ENCODE data around the gene LRRC61.
A peak's percentile ranks its signal among the peaks of the same experiment; 100 is the strongest.

Gene LRRC61

DNA sequence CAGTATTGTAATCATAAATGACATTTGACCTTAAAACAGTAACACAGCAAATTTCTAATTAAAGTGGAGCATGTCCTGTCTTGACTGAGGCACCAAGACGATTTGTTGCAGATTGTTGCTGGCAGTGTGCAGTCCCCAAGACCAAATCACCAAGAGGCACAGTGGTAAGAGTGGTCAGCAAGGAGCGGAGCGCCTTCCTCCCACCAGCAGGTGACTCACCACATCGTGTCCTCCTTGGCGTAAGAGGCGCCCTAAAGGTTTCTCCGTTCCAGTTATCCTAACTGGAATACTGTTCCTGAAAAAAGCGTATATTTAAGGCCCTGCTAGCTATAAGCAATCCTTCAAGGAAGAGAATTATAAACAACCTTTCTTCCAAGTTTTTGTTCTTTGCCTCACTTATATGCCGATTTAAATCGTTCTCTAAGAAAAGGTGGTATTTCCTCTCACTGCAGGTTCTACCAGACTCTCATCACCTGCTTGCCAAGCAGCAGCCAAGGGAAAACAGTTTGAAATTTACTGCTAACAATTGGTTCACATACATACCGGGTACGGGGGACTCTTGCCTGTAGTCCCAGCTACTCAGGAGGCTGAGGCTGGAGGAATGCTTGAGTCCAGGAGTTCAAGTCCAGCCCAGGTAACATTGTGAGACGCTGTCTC, 34.7 kb downstream of the LRRC61 start:
- no peak for DNase-seq

- DNase-seq = no peak
Observed at GRCh38 chr7:150358433-150358832, 35.3 kb downstream of the LRRC61 start.

DNA sequence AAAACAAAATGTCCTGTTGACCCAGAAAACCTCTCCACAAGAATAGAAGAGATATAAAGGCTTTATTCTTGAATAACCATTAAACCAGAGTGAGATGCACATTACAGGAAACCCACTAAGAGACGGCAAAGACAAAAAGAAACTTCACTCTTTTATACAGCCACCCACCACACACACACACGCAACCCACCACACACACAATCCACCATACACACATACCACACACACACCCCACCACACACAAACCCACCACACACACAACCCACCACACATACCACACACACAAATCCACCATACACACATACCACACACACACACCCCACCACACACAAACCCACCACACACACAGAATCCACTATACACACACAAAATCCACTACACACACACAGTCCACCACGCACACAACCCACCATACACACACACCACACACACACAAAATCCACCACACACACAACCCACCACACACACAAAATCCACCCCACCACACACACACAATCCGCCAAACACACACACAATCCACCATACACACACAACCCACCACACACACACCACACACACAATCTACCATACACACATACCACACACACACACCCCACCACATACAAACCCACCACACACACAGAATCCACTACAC, 36.0 kb downstream of the LRRC61 start:
- no peak for DNase-seq

DNA sequence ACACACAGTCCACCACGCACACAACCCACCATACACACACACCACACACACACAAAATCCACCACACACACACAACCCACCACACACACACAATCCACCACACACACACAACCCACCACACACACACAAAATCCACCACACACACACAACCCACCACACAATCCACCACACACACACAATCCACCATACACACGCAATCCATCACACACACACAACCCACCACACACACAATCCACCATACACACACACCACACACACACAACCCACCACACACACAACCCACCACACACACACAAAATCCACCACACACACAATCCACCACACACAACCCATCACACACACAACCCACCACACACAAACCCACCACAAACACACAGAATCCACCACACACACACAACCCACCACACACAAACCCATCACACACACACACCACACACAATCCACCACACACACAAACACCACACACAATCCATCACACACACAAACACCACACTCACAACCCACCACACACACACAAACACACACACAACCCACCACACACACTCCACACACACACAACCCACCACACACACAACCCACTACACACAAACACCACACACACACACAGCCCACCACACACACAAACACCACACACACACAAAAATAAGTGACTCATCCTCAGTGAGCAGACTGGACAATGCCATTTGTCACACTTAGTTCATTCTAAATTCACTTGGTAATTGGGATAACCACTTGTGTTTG, 36.6 kb downstream of the LRRC61 start:
- no peak for DNase-seq

DNA sequence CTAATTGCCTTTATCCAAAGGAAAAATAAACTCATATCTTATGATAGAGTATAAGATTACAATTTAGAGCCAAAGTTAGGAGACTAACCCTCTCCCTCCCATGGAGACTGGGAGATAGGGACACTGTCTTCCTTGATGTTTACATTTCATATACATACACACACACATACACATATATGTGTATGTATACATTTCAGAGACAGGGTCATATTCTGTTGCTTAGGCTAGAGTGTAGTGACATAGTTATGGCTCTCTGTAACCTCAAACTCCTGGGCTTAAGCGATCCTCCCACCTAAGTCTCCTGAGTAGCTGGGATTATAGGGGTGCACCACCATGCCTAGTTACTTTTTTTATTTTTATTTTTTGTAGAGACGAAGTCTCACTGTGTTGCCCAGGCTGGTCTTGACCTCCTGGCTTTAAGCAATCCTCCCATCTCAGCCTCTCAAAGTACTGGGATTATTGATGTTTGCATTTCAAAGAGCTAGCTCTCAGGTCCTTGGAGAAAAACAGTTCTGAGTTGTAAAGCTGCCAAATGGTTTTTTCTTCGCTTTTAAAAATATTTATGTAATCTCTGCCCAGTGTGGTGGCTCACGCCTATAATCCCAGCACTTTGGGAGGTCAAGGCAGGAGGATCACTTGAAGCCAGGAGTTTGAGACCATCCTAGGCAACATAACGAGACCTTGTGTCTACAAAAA, 37.4 kb downstream of the LRRC61 start:
- DNase-seq = no peak

- no peak for DNase-seq
Observed at GRCh38 chr7:150361402-150361801, 38.2 kb downstream of the LRRC61 start.

GRCh38 chr7:150361807-150362621, 38.9 kb downstream of the LRRC61 start:
- no peak for DNase-seq

DNA sequence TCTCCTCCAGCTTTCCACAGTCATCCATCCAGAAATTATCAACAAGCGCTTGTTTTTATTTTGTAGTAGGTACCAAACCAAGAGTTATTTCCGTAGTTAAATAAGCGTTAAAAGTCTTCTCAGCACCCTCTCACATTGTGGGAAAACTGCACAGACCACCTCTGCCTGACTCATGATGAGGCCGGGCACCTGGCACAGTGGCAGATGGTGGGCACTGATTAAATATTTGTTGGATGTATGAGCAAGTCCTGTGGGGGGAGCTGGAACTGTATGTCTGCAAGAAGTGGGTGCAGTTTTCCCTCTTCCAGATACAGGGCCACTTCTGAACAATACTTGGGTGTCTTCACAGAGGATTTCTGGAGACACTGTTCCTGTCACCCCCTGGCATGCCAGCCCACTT, 40.2 kb downstream of the LRRC61 start:
- no peak for DNase-seq

DNA sequence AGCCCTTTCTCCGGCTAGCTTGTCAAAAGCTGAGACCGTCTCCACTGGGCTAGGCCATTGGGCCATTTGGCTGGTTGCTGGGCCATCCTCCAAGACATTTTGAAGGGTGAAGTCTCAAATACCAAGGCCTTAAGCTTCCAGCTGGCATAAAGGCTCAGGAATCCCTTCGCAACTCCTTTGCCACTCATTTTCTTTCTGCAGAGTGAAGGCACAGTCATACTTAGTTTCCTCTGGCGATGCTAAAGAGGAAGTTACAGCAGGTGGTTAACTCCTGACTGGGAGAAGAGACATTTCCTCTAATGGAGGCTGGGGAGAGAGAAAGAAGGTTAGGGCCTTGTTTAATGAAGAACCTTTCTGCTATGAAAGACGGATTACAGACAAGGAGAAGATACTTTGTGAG, 40.7 kb downstream of the LRRC61 start:
- no peak for DNase-seq

- no peak for DNase-seq
Observed at GRCh38 chr7:150365194-150365593, 42.0 kb downstream of the LRRC61 start.

DNA sequence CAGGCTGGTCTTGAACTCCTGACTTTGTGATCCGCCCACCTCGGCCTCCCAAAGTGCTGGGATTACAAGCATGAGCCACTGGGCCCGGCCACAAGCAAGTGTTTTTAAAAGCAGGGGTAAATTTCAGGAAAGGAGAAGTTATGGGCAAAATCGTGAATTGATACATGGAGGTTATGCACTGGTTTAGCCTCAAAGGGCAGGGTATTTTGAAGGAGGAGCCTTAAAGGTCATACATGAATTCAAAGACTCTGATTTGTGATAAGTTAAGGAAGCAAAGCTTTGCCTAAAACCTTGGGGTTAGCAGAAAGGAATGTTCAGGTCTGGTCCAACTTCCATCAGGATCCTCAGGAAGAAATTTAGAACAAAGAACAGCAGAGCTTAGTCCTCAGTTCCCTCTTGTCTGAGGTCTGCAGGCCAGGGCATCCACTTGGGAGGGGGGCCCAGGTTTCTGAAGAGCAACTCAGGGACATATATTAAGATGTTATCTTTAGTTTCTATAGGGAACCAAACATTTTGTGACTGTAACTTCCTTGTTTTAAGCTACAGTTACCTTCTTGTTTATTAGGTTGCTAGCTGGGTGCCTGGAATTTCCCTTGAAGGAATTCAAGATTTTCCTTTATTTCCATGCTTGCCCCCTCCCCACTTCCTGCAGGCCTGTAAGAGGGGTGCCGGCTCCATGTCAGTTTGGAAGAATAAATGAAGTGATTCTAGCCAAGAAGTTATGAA, 42.7 kb downstream of the LRRC61 start:
- DNase-seq = no peak

- DNase-seq = peak; percentile 85
Observed at GRCh38 chr7:150367677-150368095, 44.5 kb downstream of the LRRC61 start.

DNA sequence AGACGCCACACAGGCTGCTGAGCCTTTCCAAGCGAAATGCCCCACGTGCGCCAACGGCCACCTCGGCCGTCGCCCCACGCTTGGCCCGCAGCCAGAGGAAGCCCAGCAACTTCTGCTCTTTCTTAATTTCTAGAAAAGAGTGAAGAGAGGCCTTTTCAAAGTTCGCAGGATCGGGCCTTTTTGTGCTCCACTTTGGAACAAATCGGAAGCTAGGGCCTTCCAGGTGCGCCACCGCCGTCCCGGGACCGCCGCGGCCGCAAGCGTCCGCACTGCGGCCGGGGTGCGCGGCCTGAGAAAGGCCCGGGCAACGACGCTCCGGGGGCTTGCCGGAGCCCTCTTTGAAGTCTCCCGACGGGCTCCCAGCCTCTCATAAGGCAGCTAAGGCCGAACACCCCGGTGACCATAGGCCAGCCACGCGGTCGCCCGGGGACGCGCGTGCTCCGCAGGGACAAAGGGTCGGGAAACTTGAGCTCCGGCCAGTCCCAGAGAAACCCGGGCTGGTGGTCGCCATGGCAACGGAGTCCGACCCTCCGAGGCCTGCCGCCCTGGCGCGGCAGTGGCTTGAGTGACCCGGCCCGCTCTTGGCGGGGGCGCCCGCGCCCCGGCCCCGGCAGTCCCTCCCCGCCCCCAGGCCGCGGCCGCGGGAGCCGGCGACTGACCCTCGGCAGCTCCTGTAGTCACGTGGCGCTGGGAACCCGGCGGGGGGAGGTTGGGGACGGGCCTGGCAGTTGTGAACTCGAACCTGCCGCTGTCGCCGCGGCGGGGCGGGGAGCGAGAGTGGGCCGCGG, 45.1 kb downstream of the LRRC61 start, which contains the start of gene REPIN1:
Gene REPIN1, plus strand, starts transcription at position 727 of the 788 bp plus-strand sequence. CDS start 890 bp downstream, outside the sequence.
- DNase-seq = no peak

DNA sequence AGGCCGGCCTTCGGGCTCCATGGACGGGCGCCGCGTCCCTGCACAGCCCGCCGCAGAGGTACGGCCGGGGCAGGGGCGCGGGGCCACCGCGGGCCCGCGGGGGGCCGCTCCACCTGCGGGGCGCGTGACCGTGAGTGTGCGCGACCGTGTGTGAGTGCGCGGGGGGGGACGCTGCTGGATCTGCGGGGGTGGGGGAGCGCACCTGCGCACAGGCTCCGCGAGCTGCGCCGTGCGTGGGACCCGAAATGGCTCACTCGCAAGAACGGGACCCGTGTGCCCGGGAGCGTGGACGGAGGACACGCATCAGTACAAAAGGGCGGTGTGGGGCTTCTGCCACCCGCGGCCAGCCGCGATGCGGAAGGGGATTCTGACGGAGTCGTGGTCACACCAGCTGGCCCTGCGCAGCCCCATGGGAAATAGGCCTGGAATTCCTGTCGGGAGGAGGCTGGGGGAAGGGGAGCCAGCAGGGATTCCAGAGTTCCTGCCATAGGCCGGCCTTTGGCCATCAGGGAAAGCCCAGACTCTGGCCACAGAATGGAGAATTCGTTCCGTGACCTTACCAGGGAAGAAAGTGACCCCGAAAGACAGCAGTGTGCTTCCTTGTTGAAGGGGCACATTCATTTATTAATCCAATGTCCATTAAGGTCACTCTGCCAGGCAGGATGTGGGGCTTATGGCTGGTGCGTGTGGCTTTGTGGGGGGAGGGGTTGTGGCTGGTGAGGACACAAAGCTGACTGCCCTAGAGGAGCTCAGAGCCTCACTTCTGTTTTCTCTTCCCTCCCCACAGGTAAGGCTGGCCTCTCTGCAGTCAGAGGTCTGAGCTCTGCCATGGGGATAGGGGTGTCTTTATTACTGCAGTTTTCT, 46.0 kb downstream of the LRRC61 start:
- DNase-seq = no peak

DNA sequence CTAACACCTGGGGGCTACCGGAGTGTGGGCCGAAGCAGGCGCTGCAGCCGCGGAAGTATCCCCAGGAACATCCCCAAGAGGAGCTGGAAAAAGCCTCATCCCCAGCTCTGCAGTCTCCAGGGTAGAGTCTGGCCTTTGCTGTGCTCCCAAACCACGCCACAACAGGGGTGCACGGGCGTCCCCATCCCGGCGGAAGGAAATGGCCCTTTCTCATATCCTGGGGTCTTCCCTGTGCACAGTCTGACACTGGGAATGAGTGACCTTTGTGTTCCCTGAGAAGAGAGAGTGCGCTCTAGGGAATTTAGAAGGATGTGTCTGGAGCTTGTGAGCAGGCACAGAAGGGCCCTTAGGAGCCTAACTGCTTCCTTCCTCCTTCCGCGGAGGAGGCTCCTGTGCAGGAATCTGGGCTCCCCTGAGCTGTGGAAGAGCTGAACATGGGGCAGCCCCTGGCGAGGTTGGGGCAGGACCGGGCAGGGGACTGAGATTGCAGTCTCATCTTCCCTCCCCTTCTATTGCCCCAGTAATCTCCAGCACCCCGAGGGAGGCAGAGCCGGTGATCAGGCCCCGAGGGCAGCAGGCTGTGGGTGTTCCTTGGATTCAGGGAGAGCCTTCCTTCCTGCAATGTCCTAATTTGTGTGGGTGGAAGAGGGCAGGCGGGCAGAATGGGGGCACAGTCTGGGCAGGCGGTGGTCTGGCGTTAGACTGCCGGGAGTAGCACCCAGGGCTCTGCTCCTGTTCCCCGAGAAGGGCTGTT, 46.8 kb downstream of the LRRC61 start:
- DNase-seq = no peak

DNA sequence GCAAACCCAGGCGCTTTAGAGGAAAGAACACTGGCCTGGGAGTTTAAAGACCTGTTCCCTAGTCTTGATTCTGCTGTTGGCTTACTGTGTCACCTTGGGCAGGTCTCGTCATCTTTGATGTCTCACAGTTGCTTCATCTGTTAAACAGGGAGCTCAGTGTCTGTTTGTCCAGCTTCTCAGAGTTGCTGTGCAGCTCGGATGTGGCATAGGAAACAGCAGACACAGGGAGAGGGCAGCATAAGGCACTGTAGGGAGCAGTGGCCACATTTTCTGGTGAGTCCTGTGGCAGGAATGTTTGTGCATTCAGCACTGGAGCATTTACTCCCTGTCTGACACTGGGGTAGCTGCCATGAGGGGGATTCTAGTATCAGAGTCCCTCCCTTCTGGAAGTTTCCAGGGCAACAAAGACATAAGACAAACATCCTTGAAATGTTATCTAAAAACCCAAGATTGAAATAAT, 47.5 kb downstream of the LRRC61 start:
- no peak for DNase-seq

DNA sequence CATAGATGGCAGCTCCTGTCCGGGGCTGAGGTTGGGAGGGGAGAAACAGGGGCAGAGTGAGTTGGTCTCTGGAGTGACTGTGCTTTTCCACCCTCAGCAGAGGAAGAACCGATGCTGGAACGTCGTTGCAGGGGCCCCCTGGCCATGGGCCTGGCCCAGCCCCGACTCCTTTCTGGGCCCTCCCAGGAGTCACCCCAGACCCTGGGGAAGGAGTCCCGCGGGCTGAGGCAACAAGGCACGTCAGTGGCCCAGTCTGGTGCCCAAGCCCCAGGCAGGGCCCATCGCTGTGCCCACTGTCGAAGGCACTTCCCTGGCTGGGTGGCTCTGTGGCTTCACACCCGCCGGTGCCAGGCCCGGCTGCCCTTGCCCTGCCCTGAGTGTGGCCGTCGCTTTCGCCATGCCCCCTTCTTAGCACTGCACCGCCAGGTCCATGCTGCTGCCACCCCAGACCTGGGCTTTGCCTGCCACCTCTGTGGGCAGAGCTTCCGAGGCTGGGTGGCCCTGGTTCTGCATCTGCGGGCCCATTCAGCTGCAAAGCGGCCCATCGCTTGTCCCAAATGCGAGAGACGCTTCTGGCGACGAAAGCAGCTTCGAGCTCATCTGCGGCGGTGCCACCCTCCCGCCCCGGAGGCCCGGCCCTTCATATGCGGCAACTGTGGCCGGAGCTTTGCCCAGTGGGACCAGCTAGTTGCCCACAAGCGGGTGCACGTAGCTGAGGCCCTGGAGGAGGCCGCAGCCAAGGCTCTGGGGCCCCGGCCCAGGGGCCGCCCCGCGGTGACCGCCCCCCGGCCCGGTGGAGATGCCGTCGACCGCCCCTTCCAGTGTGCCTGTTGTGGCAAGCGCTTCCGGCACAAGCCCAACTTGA, 48.2 kb downstream of the LRRC61 start:
- DNase-seq = no peak

GRCh38 chr7:150371996-150372270, 48.8 kb downstream of the LRRC61 start:
- DNase-seq = no peak
